Sigmoid colon (tissue), 7 donors: ENCODE results near the gene NDUFA6. TPM values are rescaled to one million over a fixed set of nuclear protein-coding genes. Genes with fewer than 3 reads are reported as not detected.
"Not testable (repeated sequence)": the region's sequence is repeated elsewhere in the genome, so short reads cannot be mapped to it uniquely, and the experiment has no call there.

ENCODE experiments used
- DNase-seq: peaks from one replicate; pipeline ENCODE4 v3.0.0-alpha.2; 2019
- H3K27ac ChIP-seq, 4 donors: fragments of 200-600 bp; sonication (generic); one replicate each; pipeline ENCODE4 v1.5.1; 2016 to 2019; ENCODE audit warnings: mild to moderate bottlenecking in 1 of 4
- H3K27me3 ChIP-seq, 3 donors: fragments of 200-600 bp; sonication (generic); one replicate each; pipeline ENCODE4 v1.5.1; 2019; ENCODE audit warnings: mild to moderate bottlenecking in 1 of 3
- H3K36me3 ChIP-seq, 4 donors: fragments of 200-600 bp; sonication (generic); one replicate each; pipeline ENCODE4 v1.5.1; 2016 to 2019
- H3K4me1 ChIP-seq, 4 donors: fragments of 200-600 bp; sonication (generic); one replicate each; pipeline ENCODE4 v1.5.1; 2017 to 2019
- H3K4me3 ChIP-seq, 4 donors: fragments of 200-600 bp; sonication (generic); one replicate each; pipeline ENCODE4 v1.5.1; 2017 to 2019; ENCODE audit warnings: mild to moderate bottlenecking in 2 of 4, moderate library complexity in 1 of 4
- H3K9me3 ChIP-seq, 4 donors: fragments of 200-600 bp in 3 of 4; sonication (generic) in 3 of 4; one replicate each; pipeline versions ENCODE4 v1.5.1 to v1.6.1; 2013 to 2019
- EP300 ChIP-seq, 4 donors: sonication (generic); formaldehyde crosslinking; IDR thresholded peaks; one replicate each; pipeline ENCODE4 v1.6.1; 2017; ENCODE audit warnings: antibody characterized with exemption in 4 of 4
- POLR2A ChIP-seq, 2 donors: fragments of 450-650 bp; IDR thresholded peaks; one replicate each; pipeline ENCODE4 v1.6.1; 2016; ENCODE audit warnings: antibody characterized with exemption in 2 of 2, mild to moderate bottlenecking in 2 of 2, moderate library complexity in 2 of 2
- POLR2AphosphoS5 ChIP-seq, 4 donors: sonication (generic); formaldehyde crosslinking; IDR thresholded peaks; one replicate each; pipeline ENCODE4 v1.6.1; 2017; ENCODE audit warnings: antibody characterized with exemption in 4 of 4
- WGBS, 2 donors: extraction: QIAGEN DNeasy Blood & Tissue Kit; methylation state at CpG; one replicate each; pipeline ENCODE4 v1.1.7; 2013; 5-methylcytosine and 5-hydroxymethylcytosine counted together
- intact Hi-C: fragments of 100-400 bp; cut with DNase I; formaldehyde crosslinking; loops from one replicate; pipeline ENCODE4 v1.15.1; 2023
- polyA plus RNA-seq, 3 donors: library from polyadenylated mRNA; stranded (reverse); fragments of 200-250 nt; gene quantifications; one replicate each; pipeline ENCODE4 v1.2.3, GENCODE V29; 2013
- total RNA-seq, 4 donors: library from RNA; depleted of rRNA; stranded (reverse); fragments of >200 nt; gene quantifications; one replicate each; pipeline ENCODE4 v1.1.0, GENCODE V29; 2016
- TF ChIP-seq, protein P1 (sequence below), 4 experiments: fragments of 450-650 bp in 3 of 4; fragments of 200-600 bp in 1 of 4; IDR thresholded peaks; one replicate each; pipeline ENCODE4 v1.5.1; 2016 to 2019; ENCODE audit warnings: antibody characterized with exemption in 4 of 4, mild to moderate bottlenecking in 3 of 4, moderate library complexity in 2 of 4
- donor health status: healthy with polysubstance abuse.
- donor health status: Bipolar disorder and iron deficiency.
- donor health status: healthy.

NDUFA6 gene
- total and polyA plus RNA-seq, 7 donors = 61.8 to 248 (median 104) TPM

DNA sequence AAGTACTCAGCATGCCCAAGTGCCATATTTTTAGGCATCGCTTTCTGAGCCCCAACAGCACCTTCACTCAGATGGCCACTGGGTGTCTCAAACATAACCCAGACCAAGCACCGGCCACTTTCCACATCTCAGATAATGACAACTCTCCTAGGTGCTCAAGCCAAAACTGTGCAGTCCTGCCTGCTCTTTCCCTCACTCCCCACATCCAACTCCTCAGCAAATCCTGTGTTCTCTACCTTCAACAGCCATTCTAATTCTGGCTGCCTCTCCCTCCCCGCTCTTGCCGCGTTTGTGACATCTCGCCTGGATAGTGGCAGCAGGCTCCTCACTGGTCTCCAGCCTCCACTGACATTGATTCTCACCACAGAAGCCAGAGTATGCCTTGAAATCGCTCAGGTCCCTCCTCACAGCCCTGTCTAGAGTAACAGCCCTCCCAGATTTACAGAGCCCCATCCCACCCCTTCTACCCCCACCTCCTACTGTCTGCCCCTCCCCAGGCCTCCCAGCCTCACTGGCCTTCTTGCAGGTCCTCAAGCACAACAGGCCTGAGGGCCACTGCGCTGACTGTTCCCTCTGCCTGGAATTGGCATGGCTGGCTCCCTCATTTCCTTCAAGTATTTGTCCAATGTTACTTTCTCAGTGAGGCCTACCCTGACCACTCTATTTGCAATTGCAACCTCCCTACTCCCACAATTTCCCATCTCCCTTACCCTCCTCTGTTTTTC is 17.8 kb downstream of the NDUFA6 start:
- Histone ChIP-seq H3K27me3 (no peaks in the 10 kb centered on the region), H3K4me3 (no peak overlapping the region), H3K27ac (peak overlapping the region in 3 of 4 donors; percentile 17 to 93 (median 18)), H3K4me1 (peaks cover 0 to 52% (median 44%) of the 10 kb centered on the region in 4 donors), H3K36me3 (peaks cover under 1 to 25% (median 7%) of the 10 kb centered on the region in 4 donors), H3K9me3 (no peaks in the 10 kb centered on the region)
- WGBS, 2 donors = 96% methylated on average over 8 of the region's 8 CpGs
- intact Hi-C loops = loop anchor here (10.0 kb wide), 1 partner anchor 388 kb away; the partner anchor contains the start of gene SNU13
- TF ChIP-seq POLR2AphosphoS5 (IDR thresholded peaks at IDR 0.05) (no peak), POLR2A (IDR thresholded peaks at IDR 0.05) (no peak), EP300 (IDR thresholded peaks at IDR 0.05) (no peak)
- TF ChIP-seq, protein P1, sequence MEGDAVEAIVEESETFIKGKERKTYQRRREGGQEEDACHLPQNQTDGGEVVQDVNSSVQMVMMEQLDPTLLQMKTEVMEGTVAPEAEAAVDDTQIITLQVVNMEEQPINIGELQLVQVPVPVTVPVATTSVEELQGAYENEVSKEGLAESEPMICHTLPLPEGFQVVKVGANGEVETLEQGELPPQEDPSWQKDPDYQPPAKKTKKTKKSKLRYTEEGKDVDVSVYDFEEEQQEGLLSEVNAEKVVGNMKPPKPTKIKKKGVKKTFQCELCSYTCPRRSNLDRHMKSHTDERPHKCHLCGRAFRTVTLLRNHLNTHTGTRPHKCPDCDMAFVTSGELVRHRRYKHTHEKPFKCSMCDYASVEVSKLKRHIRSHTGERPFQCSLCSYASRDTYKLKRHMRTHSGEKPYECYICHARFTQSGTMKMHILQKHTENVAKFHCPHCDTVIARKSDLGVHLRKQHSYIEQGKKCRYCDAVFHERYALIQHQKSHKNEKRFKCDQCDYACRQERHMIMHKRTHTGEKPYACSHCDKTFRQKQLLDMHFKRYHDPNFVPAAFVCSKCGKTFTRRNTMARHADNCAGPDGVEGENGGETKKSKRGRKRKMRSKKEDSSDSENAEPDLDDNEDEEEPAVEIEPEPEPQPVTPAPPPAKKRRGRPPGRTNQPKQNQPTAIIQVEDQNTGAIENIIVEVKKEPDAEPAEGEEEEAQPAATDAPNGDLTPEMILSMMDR (IDR thresholded peaks at IDR 0.05) = no peak
- no peak for DNase-seq

DNA sequence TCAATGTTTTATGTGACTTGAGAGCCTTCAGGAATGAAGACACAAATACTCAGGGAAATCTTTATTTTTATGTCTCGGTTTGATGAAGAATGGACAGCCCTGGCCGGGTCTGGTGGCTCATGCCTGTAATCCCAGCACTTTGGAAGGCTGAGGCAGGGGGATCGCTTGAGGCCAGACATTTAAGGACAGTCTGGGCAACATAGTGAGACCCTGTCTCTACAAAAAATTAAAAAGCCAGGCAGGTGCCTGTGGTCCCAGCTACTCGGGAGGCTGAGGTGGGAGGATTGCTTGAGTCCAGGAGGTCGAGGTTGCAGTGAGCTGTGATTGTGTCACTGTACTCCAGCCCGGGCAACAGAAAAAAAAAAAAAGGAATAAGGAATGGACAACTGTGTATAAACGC is 19.1 kb downstream of the NDUFA6 start:
- intact Hi-C loops = loop anchor here (10.0 kb wide), 1 partner anchor 387 kb away; the partner anchor contains the start of gene SNU13
- WGBS, 2 donors = 59 to 77% methylated on average over 7 of the region's 7 CpGs
- DNase-seq, H3K9me3 ChIP-seq, H3K27me3 ChIP-seq: not testable (repeated sequence)
- peak overlapping the region; percentile 88 to 93 (median 90) for H3K27ac ChIP-seq
- H3K4me1 ChIP-seq = peaks cover 0 to 47% (median 39%) of the 10 kb centered on the region in 4 donors
- H3K4me3 ChIP-seq = peak overlapping the region in 2 of 4 donors; percentile 60 to 65
- peaks cover 5 to 27% (median 11%) of the 10 kb centered on the region in 4 donors for H3K36me3 ChIP-seq

DNA sequence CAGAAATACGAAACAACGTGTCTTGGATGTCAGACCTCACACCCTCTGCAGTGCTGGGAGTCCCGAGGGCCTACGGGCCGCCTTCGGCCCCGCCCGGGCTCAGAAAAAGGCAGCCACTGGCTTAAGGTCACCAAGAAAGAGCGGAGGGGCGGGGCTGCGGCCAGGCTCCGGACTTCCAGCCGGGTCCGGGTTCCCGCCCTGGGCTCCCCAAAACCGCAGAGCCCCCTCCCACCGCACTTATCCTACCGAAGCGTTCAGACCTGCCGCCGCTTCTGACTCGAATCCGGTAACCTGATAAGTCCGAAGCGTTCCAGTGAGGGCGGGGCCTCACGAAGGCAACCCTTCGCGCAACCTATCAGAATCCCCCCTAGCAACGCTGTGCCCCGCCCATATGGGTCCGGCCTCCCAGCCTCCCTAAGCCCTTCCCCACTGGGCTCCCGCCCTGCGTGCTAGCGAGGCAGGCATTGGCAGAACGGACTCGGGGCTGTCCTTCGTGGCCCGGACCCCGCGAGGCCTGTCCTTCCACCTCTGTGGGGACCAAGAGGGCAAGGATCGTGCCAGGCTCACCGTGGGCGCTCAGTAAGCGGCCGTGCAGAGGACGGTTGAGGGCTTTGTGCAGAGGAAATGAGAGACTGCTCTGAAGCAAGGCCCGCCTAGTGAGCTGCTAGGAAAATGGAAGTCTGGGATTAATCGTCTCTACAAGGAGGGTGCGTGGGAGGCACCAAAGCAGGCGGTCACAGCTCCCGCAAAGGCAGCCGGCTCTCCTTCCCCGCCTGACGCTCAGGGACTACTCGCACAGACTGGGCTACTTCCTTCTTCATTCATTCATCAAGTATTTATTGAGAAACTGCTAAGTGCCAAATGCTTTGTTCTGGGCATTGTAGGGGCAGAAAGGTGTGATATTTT is 19.8 kb downstream of the NDUFA6 start, which contains the start of gene NAGA:
Gene NAGA (minus strand): TSS at position 296 of the 906 bp plus-strand sequence. CDS start 515 bp downstream, outside the sequence.
- WGBS, 2 donors = 0% methylated on average over 56 of the region's 56 CpGs
- Histone ChIP-seq H3K4me1 (peaks cover 0 to 47% (median 39%) of the 10 kb centered on the region in 4 donors), H3K4me3 (peak within 1 kb of the TSS; percentile 52 to 68 (median 62)), H3K36me3 (peaks cover 5 to 27% (median 15%) of the 10 kb centered on the region in 4 donors), H3K27me3 (no peaks in the 10 kb centered on the region), H3K9me3 (no peaks in the 10 kb centered on the region), H3K27ac (peak within 1 kb of the TSS; percentile 88 to 93 (median 90))
- DNase-seq = peak; percentile 98
- intact Hi-C loops = loop anchor here (1.0 to 10.0 kb wide), 2 partner anchors 20 to 386 kb away; partner anchors contain the start of genes NDUFA6 and SNU13
- TF ChIP-seq POLR2A (IDR thresholded peaks at IDR 0.05) (peak; percentile 73 to 91), POLR2AphosphoS5 (IDR thresholded peaks at IDR 0.05) (peak; percentile 92 to 97 (median 93)), EP300 (IDR thresholded peaks at IDR 0.05) (no peak)
- TF ChIP-seq, protein P1 (IDR thresholded peaks at IDR 0.05) = no peak

DNA sequence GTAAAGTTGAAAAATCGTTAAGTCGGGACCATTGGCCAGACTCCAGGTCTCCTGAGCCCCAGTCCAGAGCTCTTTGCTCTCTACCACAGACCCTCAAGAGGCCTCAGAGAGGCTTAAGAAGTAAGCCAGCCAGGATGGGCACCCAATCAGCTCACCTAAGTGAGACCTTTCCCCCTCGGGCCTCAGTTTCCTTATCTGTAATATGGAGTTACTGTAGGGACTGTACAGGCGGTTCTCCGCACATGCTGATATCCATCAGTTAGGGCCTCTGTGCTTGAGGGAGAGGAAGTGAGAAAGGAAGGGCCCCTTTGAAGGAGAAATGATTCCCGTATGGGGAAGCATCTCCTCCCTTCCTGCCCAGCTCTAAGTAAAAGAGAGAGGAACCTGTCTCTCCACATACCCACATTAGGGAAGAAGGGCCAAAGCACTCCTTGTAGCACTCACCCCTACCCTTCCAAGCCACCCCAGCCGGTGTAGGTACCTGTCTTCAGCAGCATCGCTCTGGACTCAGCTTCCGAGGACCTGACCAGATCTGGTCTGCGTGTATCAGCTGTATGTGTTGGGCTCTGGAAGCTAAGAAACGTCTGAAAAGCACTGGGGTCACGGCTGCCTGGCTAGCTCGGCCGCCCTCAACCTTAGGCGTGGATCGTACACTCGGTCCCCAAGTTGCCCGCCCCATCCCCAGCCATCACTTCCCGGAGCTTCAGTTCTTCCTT is 20.6 kb downstream of the NDUFA6 start:
- intact Hi-C loops = loop anchor here (1.0 to 10.0 kb wide), 2 partner anchors 20 to 385 kb away; partner anchors contain the start of genes NDUFA6 and SNU13
- no peak for DNase-seq
- TF ChIP-seq POLR2AphosphoS5 (IDR thresholded peaks at IDR 0.05) = no peak
- TF ChIP-seq EP300 (IDR thresholded peaks at IDR 0.05) = no peak
- TF ChIP-seq, protein P1 (IDR thresholded peaks at IDR 0.05) = no peak
- TF ChIP-seq POLR2A (IDR thresholded peaks at IDR 0.05) = no peak
- H3K4me1 ChIP-seq = peaks cover 0 to 41% (median 34%) of the 10 kb centered on the region in 4 donors
- peak overlapping the region; percentile 52 to 68 (median 62) for H3K4me3 ChIP-seq
- H3K36me3 ChIP-seq = peaks cover 5 to 33% (median 20%) of the 10 kb centered on the region in 4 donors
- no peaks in the 10 kb centered on the region for H3K9me3 ChIP-seq
- WGBS, 2 donors = 18 to 21% methylated on average over 19 of the region's 19 CpGs
- H3K27ac ChIP-seq = peak overlapping the region; percentile 88 to 93 (median 90)
- no peaks in the 10 kb centered on the region for H3K27me3 ChIP-seq
